K562 (cell line): ENCODE measurements around the gene ATF4. TPM values are rescaled to one million over a fixed set of nuclear protein-coding genes. Genes with fewer than 3 reads are reported as not detected.

Experiments used
- CAMTA2 ChIP-seq: fragments of 250-450 bp; sonication (Bioruptor Pico); conservative IDR thresholded peaks from 2 replicates; pipeline ENCODE4 v1.5.1; 2022
- ESRRA ChIP-seq: fragments of 450-650 bp; IDR thresholded peaks from 2 replicates; pipeline ENCODE4 v1.6.1; 2014; ENCODE audit warnings: low read depth, mild to moderate bottlenecking, moderate library complexity, borderline replicate concordance
- GABPB1 ChIP-seq: sonication (generic); formaldehyde crosslinking; IDR thresholded peaks from 2 replicates; pipeline ENCODE4 v1.8.0; 2022; ENCODE audit warnings: mild to moderate bottlenecking, missing genetic modification reagents
- GTF2E2 ChIP-seq: fragments of 200-800 bp; sonication (Bioruptor generic); IDR thresholded peaks from 2 replicates; pipeline ENCODE4 v1.6.1; 2016; ENCODE audit warnings: missing genetic modification characterization, missing compliant biosample characterization
- HNRNPUL1 ChIP-seq: fragments of 200-400 bp; formaldehyde crosslinking; IDR thresholded peaks from 2 replicates; pipeline ENCODE4 v1.6.1; 2017; ENCODE audit warnings: low read length
- LCOR ChIP-seq: sonication (generic); formaldehyde crosslinking; IDR thresholded peaks from 2 replicates; pipeline ENCODE4 v1.8.0; 2022; ENCODE audit warnings: mild to moderate bottlenecking, missing genetic modification reagents
- LEF1 ChIP-seq: fragments of 450-650 bp; IDR thresholded peaks from 2 replicates; pipeline ENCODE4 v1.6.1; 2016; ENCODE audit warnings: mild to moderate bottlenecking
- NCOA4 ChIP-seq: fragments of 450-650 bp; IDR thresholded peaks from 2 replicates; pipeline ENCODE4 v1.6.1; 2018; ENCODE audit warnings: mild to moderate bottlenecking; ENCODE audit not compliant: partially characterized antibody
- NCOA6 ChIP-seq: fragments of 450-650 bp; IDR thresholded peaks from 2 replicates; pipeline ENCODE4 v1.6.1; 2017; ENCODE audit warnings: mild to moderate bottlenecking
- NFIC ChIP-seq: fragments of 450-650 bp; IDR thresholded peaks from 2 replicates; pipeline ENCODE4 v1.6.1; 2017; ENCODE audit warnings: mild to moderate bottlenecking, inconsistent platforms
- POLR2AphosphoS5 ChIP-seq: IDR thresholded peaks from 2 replicates; pipeline ENCODE4 v1.6.1; 2011; ENCODE audit warnings: mild to moderate bottlenecking, low read depth, low read length, moderate library complexity; ENCODE audit not compliant: control insufficient read depth, insufficient read depth
- SLC30A9 ChIP-seq: fragments of 250-450 bp; sonication (Bioruptor Pico); IDR thresholded peaks from 2 replicates; pipeline ENCODE4 v1.8.0; 2022; ENCODE audit warnings: mild to moderate bottlenecking, moderate library complexity
- SMAD3 ChIP-seq: fragments of 450-650 bp; formaldehyde crosslinking; conservative IDR thresholded peaks from 2 replicates; pipeline ENCODE4 v1.4.0; 2020; ENCODE audit warnings: mild to moderate bottlenecking
- TEAD1 ChIP-seq, 2 experiments: fragments of 450-650 bp in 1 of 2; sonication (generic) in 1 of 2; formaldehyde crosslinking; IDR thresholded peaks; 2 replicates each; pipeline versions ENCODE4 v1.4.0 to v1.8.0; 2020 to 2022; ENCODE audit warnings: mild to moderate bottlenecking in 2 of 2, missing genetic modification reagents in 1 of 2
- ZNF184 ChIP-seq: sonication (generic); formaldehyde crosslinking; IDR thresholded peaks from 2 replicates; pipeline ENCODE4 v1.5.0; 2020; ENCODE audit warnings: missing genetic modification reagents
- ZNF408 ChIP-seq: fragments of 250-450 bp; sonication (Bioruptor Pico); IDR thresholded peaks from 2 replicates; pipeline ENCODE4 v1.4.0; 2020; ENCODE audit warnings: low read depth, mild to moderate bottlenecking, moderate library complexity
- ZNF57 ChIP-seq: fragments of 450-650 bp; formaldehyde crosslinking; IDR thresholded peaks from 2 replicates; pipeline ENCODE4 v1.4.0; 2020; ENCODE audit warnings: mild to moderate bottlenecking, moderate library complexity
- ZNF785 ChIP-seq: fragments of 250-450 bp; sonication (Bioruptor Pico); IDR thresholded peaks from 2 replicates; pipeline ENCODE4 v1.4.0; 2020; ENCODE audit warnings: mild to moderate bottlenecking
- polyA plus RNA-seq, 8 experiments: library from polyadenylated mRNA; depleted of rRNA in 4 of 8; stranded (reverse) in 5 of 8; unstranded in 3 of 8; fragments of >200 nt; fragmentation: Nextera tagmentation in 2 of 8; fragmentation: Illumina TruSeq in 1 of 8; extraction: Ambion mirVana in 2 of 8; extraction: Trizol in 1 of 8; gene quantifications; 2 replicates each; pipeline versions ENCODE4 v1.2.1 to v1.2.3, GENCODE V29; 2011 to 2014; ENCODE audit warnings: inconsistent platforms in 1 of 8, missing spikeins in 1 of 8
- total RNA-seq, 7 experiments: library from RNA; depleted of rRNA in 6 of 7; stranded (reverse); fragments of >200 nt in 6 of 7; fragmentation: Illumina TruSeq in 2 of 7; extraction: Trizol in 2 of 7; gene quantifications; 2 replicates each; pipeline versions ENCODE4 v1.2.1 to v1.2.3, GENCODE V29; 2011 to 2021; ENCODE audit warnings: low replicate concordance in 1 of 7
- TF ChIP-seq, protein P1 (sequence below), 2 experiments: fragments of 450-650 bp in 1 of 2; IDR thresholded peaks; 2 replicates each; pipeline ENCODE4 v1.6.1; 2011 to 2017; ENCODE audit warnings: low read depth in 2 of 2, antibody characterized with exemption in 1 of 2, borderline replicate concordance in 1 of 2, low read length in 1 of 2, mild to moderate bottlenecking in 1 of 2, mixed read lengths in 1 of 2; ENCODE audit not compliant: control insufficient read depth in 1 of 2
- TF ChIP-seq, protein P2 (sequence below): sonication (generic); formaldehyde crosslinking; IDR thresholded peaks from 2 replicates; pipeline ENCODE4 v1.8.1; 2023; ENCODE audit warnings: mild to moderate bottlenecking, missing genetic modification reagents, moderate library complexity
- TF ChIP-seq, protein P3 (sequence below): fragments of 450-650 bp; formaldehyde crosslinking; IDR thresholded peaks from 2 replicates; pipeline ENCODE4 v1.4.0; 2022; ENCODE audit warnings: missing genetic modification characterization
- TF ChIP-seq, protein P4 (sequence below): sonication (generic); formaldehyde crosslinking; IDR thresholded peaks from 2 replicates; pipeline ENCODE4 v1.8.0; 2022; ENCODE audit warnings: mild to moderate bottlenecking, missing genetic modification reagents

ATF4 gene
- total and polyA plus RNA-seq, 9 of the 15 experiments (the other 6 are each of a cell fraction or from before 2014, with no cell fraction given), result 93.1 to 723 (median 355) TPM

DNA sequence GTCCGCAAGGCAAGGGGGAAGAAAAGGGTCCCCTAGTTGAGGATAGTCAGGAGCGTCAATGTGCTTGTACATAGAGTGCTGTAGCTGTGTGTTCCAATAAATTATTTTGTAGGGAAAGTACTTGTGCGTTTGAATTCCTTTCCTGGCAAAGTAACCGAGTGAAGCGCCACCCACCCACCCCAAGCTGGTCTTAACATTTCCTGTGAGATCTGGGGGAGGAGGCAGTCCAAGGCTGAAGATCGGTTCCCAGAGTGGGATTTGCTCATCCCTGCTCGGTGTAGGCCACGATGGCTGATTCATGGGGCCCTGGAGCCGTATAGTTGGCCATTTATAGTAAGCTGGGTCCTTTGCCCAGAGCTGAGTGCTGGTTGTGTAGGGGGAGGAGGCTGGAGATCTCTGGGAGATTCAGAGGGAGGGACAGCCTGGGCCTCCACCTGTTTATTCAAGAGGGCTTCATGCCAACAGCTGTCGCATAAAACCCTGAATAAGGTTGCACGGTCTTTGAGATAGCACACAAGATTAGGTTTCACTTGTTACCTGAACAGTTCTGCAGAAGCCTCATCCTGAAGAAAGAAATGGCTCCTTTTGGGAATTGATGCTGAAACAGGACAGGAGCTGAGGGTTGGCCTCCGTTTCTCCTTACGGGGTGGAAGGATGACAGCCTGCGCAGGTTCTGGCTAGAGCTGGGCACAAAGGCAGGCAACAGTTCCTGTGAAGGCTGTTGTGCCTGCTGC lies 2.4 kb downstream of the ATF4 start (continued):
- TF ChIP-seq, protein P1, sequence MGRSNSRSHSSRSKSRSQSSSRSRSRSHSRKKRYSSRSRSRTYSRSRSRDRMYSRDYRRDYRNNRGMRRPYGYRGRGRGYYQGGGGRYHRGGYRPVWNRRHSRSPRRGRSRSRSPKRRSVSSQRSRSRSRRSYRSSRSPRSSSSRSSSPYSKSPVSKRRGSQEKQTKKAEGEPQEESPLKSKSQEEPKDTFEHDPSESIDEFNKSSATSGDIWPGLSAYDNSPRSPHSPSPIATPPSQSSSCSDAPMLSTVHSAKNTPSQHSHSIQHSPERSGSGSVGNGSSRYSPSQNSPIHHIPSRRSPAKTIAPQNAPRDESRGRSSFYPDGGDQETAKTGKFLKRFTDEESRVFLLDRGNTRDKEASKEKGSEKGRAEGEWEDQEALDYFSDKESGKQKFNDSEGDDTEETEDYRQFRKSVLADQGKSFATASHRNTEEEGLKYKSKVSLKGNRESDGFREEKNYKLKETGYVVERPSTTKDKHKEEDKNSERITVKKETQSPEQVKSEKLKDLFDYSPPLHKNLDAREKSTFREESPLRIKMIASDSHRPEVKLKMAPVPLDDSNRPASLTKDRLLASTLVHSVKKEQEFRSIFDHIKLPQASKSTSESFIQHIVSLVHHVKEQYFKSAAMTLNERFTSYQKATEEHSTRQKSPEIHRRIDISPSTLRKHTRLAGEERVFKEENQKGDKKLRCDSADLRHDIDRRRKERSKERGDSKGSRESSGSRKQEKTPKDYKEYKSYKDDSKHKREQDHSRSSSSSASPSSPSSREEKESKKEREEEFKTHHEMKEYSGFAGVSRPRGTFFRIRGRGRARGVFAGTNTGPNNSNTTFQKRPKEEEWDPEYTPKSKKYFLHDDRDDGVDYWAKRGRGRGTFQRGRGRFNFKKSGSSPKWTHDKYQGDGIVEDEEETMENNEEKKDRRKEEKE (IDR thresholded peaks at IDR 0.05; ENCODE audit: borderline replicate concordance in 1 of 2, control insufficient read depth in 1 of 2, low read depth in 2 of 2, low read length in 1 of 2), result peak in 1 of 2 experiments; percentile 26; a peak in 1 of 4 replicates
- TF ChIP-seq NCOA4 (no peak), HNRNPUL1 (0 out of 2 replicates have a peak, but pooled peaks have one; percentile 66), ZNF184 (CRISPR knock-in tag) (no peak), ESRRA (no peak), SMAD3 (CRISPR knock-in tag) (peak; percentile 75; the same call in 1 of the 2 replicates), LEF1 (no peak), ZNF785 (CRISPR knock-in tag) (no peak), CAMTA2 (CRISPR knock-in tag) (peak; percentile 78; the same call in 1 of the 2 replicates), SLC30A9 (CRISPR knock-in tag) (no peak), ZNF408 (CRISPR knock-in tag) (no peak), GABPB1 (CRISPR knock-in tag) (peak; percentile 27; the same call in 1 of the 2 replicates), ZNF57 (CRISPR knock-in tag) (peak; percentile 58; the same call in 1 of the 2 replicates), GTF2E2 (no peak), NCOA6 (no peak), LCOR (CRISPR knock-in tag) (peak; percentile 55; the same call in 1 of the 2 replicates), NFIC (no peak; the same call in 1 of the 2 replicates), POLR2AphosphoS5 (peak; percentile 61), TEAD1 (CRISPR knock-in tag; IDR thresholded peaks at IDR 0.05) (peak in 1 of 2 experiments; percentile 28; a peak in 1 of 4 replicates)
- TF ChIP-seq, protein P2, sequence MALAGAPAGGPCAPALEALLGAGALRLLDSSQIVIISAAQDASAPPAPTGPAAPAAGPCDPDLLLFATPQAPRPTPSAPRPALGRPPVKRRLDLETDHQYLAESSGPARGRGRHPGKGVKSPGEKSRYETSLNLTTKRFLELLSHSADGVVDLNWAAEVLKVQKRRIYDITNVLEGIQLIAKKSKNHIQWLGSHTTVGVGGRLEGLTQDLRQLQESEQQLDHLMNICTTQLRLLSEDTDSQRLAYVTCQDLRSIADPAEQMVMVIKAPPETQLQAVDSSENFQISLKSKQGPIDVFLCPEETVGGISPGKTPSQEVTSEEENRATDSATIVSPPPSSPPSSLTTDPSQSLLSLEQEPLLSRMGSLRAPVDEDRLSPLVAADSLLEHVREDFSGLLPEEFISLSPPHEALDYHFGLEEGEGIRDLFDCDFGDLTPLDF (CRISPR knock-in tag), result no peak
- TF ChIP-seq, protein P3, sequence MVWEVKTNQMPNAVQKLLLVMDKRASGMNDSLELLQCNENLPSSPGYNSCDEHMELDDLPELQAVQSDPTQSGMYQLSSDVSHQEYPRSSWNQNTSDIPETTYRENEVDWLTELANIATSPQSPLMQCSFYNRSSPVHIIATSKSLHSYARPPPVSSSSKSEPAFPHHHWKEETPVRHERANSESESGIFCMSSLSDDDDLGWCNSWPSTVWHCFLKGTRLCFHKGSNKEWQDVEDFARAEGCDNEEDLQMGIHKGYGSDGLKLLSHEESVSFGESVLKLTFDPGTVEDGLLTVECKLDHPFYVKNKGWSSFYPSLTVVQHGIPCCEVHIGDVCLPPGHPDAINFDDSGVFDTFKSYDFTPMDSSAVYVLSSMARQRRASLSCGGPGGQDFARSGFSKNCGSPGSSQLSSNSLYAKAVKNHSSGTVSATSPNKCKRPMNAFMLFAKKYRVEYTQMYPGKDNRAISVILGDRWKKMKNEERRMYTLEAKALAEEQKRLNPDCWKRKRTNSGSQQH (CRISPR knock-in tag), result peak; percentile 94
- TF ChIP-seq, protein P4, sequence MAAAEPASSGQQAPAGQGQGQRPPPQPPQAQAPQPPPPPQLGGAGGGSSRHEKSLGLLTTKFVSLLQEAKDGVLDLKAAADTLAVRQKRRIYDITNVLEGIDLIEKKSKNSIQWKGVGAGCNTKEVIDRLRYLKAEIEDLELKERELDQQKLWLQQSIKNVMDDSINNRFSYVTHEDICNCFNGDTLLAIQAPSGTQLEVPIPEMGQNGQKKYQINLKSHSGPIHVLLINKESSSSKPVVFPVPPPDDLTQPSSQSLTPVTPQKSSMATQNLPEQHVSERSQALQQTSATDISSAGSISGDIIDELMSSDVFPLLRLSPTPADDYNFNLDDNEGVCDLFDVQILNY (CRISPR knock-in tag), result no peak
